Cardiac muscle cell (in vitro differentiated cells and primary cell): Measurements from ENCODE around the gene PPDPF. TPM values are rescaled to one million over a fixed set of nuclear protein-coding genes. Genes with fewer than 3 reads are reported as not detected.

Source experiments
- DNase-seq, 2 donors: peaks; one replicate each; pipeline versions ENCODE4 v3.0.0 to v3.0.0-alpha.2; 2010 to 2017; ENCODE audit warnings: low read depth in 1 of 2, low spot score in 1 of 2
- H3K27ac ChIP-seq: fragments of 200-600 bp; sonication (generic); 2 replicates; pipeline ENCODE4 v1.5.1; 2016
- H3K27me3 ChIP-seq: fragments of 200-600 bp; sonication (generic); 2 replicates; pipeline ENCODE4 v1.6.0; 2016; ENCODE audit warnings: control low read depth
- H3K36me3 ChIP-seq: fragments of 200-600 bp; sonication (generic); 2 replicates; pipeline ENCODE4 v1.5.1; 2016; ENCODE audit warnings: control low read depth
- H3K4me1 ChIP-seq: fragments of 200-600 bp; sonication (generic); 2 replicates; pipeline ENCODE4 v1.8.1; 2017; ENCODE audit warnings: low read depth, mild to moderate bottlenecking, mixed run types
- H3K4me3 ChIP-seq: fragments of 200-600 bp; sonication (generic); 2 replicates; pipeline ENCODE4 v1.5.1; 2016; ENCODE audit warnings: mild to moderate bottlenecking
- H3K9me3 ChIP-seq: fragments of 200-600 bp; sonication (generic); 2 replicates; pipeline ENCODE4 v1.5.1; 2017; ENCODE audit warnings: low read depth, mild to moderate bottlenecking, control low read depth
- polyA plus RNA-seq: library from polyadenylated mRNA; unstranded; fragments of >200 nt; fragmentation: Nextera tagmentation; extraction: Ambion mirVana; gene quantifications from 2 replicates; pipeline ENCODE4 v1.2.1, GENCODE V29; 2016
- total RNA-seq: library from RNA; depleted of rRNA; stranded (reverse); fragments of >200 nt; gene quantifications from 2 replicates; pipeline ENCODE4 v1.2.3, GENCODE V29; 2016
- TF ChIP-seq, protein P1 (sequence below): IDR thresholded peaks from 2 replicates; pipeline ENCODE4 v1.5.1; 2012; ENCODE audit warnings: low read depth, mild to moderate bottlenecking, low read length

Gene PPDPF
- total and polyA plus RNA-seq, 2 experiments from 2014 or later, result 265 to 368 TPM

DNA sequence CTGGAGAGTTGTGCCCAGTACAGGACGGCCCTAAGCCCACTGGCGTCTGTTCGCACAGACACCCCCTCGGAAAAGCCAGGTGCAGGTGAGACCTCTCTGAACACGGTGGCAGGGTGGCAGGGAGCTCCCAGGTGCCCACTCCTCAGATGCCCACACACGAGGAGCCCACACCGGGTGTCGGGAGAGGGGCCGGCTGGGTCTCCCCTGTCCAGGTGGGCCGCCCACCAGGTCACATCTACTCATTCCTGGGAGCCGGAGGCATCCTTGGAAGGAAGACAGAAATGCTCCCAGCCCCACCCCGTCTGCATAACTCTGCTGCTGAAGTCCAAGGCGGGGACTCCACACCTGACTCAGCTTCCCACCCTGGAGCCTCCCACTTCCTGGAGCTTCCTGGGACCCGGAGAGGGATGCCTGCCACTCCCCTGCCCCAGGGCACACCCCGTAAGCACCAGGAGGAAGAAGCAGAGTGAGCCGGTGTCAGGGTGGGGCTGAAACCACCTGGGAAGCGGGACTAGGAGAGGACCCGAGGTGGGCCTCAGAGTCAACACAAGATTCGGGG, 24.5 kb downstream of the PPDPF start:
- Histone ChIP-seq H3K9me3 (no peaks in the 10 kb centered on the region), H3K4me3 (no peak overlapping the region), H3K4me1 (no peaks in the 10 kb centered on the region), H3K36me3 (no peaks in the 10 kb centered on the region), H3K27me3 (no peaks in the 10 kb centered on the region), H3K27ac (no peak overlapping the region)
- no peak for DNase-seq
- TF ChIP-seq, protein P1, sequence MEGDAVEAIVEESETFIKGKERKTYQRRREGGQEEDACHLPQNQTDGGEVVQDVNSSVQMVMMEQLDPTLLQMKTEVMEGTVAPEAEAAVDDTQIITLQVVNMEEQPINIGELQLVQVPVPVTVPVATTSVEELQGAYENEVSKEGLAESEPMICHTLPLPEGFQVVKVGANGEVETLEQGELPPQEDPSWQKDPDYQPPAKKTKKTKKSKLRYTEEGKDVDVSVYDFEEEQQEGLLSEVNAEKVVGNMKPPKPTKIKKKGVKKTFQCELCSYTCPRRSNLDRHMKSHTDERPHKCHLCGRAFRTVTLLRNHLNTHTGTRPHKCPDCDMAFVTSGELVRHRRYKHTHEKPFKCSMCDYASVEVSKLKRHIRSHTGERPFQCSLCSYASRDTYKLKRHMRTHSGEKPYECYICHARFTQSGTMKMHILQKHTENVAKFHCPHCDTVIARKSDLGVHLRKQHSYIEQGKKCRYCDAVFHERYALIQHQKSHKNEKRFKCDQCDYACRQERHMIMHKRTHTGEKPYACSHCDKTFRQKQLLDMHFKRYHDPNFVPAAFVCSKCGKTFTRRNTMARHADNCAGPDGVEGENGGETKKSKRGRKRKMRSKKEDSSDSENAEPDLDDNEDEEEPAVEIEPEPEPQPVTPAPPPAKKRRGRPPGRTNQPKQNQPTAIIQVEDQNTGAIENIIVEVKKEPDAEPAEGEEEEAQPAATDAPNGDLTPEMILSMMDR, result no peak

DNA sequence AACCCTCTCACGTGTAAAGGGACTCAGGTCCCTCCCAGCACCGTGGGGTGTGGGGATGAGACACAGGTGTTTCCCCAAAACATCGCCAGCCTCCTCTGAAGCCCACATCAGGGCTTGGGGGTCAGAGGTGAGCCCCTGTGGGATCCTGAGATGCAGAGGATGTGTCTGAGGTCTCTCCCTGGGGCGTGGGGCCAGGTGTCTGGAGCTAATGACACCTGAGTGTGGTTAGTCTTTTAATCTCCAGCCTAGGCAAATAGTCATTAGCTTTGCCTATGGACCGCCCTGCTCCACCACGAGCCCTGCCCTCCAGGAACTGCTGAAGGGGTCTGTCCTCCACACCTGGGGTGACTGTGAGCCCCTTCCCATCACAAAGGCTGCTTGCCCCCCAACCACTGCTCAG, 25.2 kb downstream of the PPDPF start:
- no peak for DNase-seq
- H3K27ac ChIP-seq, result no peak overlapping the region
- H3K36me3 ChIP-seq, result no peaks in the 10 kb centered on the region
- H3K9me3 ChIP-seq, result no peaks in the 10 kb centered on the region
- H3K4me1 ChIP-seq, result no peaks in the 10 kb centered on the region
- TF ChIP-seq, protein P1, result no peak
- H3K27me3 ChIP-seq, result no peaks in the 10 kb centered on the region
- H3K4me3 ChIP-seq, result no peak overlapping the region

DNA sequence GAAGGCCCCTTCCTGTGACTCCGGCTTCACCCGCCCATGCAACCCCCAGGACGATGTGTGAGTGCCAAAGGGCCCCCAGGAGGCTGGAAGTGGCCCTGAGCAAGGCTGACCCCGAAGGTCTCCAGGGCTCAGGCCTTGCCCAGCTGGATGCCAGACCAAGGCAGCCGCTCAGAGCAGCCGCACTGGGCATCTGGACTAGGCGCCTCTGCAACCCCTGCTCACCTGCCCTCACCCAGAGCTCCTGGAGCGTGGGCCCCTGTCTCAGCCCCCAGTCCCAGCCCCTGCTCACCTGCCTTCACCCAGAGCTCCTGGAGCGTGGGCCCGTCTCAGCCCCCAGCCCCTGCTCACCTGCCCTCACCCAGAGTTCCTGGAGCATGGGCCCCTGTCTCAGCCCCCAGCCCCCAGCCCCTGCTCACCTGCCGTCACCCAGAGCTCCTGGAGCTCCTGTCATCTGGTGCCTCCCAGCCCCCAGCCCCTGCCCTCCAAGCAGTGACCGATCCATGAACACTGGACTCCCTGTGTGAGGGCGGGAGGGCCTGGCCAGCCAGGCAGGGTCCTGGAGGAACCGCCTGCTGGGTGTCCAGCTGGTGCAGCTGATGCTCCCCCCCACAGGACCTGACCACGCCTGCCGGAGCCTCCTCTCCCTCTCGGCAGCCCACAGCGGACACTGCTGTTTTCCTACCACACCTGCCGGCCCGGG, 25.8 kb downstream of the PPDPF start:
- H3K27ac ChIP-seq, result no peak overlapping the region
- no peaks in the 10 kb centered on the region for H3K4me1 ChIP-seq
- TF ChIP-seq, protein P1, result no peak
- no peak for DNase-seq
- no peaks in the 10 kb centered on the region for H3K36me3 ChIP-seq
- H3K4me3 ChIP-seq, result no peak overlapping the region
- no peaks in the 10 kb centered on the region for H3K9me3 ChIP-seq
- no peaks in the 10 kb centered on the region for H3K27me3 ChIP-seq

DNA sequence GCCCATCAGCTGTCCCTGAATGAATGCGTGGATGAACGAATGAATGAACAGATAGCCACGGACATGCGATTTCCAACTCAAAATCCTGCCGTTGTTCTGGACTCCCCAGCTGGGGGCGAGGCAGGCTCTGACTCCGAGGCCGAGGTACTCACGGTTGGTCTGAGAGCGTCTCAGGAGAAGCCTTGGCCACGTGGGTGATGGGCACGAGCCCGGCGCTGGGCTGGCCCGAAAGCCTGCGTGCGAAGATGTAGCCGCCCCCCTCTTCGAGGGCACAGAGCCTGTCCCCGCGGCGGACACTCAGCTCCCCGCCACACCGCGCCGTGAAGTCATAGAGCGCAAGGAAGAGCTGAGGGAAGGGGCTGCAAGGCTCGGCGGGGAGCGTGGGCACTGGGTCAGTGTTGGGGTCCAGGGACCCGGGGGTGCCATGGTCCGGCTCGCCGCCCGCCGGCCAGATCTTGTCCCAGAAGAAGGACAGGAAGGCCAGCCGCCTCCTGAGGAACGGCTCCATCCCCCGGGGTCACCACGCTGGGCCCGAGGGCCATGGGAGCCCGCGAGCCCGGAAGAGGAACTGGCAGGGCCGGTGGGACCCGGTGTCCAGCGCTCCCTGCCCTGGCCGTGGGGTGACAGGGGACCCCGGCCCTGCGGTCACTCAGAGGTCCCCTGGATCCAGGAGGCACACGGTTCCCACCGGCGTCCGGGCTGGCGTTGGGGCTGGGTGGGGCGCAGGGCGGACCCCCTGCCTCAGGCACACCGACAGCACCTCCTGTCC, 26.6 kb downstream of the PPDPF start:
- Histone ChIP-seq H3K27me3 (no peaks in the 10 kb centered on the region), H3K4me1 (no peaks in the 10 kb centered on the region), H3K36me3 (no peaks in the 10 kb centered on the region), H3K9me3 (no peaks in the 10 kb centered on the region), H3K4me3 (no peak overlapping the region), H3K27ac (no peak overlapping the region)
- no peak for DNase-seq
- TF ChIP-seq, protein P1, result no peak

DNA sequence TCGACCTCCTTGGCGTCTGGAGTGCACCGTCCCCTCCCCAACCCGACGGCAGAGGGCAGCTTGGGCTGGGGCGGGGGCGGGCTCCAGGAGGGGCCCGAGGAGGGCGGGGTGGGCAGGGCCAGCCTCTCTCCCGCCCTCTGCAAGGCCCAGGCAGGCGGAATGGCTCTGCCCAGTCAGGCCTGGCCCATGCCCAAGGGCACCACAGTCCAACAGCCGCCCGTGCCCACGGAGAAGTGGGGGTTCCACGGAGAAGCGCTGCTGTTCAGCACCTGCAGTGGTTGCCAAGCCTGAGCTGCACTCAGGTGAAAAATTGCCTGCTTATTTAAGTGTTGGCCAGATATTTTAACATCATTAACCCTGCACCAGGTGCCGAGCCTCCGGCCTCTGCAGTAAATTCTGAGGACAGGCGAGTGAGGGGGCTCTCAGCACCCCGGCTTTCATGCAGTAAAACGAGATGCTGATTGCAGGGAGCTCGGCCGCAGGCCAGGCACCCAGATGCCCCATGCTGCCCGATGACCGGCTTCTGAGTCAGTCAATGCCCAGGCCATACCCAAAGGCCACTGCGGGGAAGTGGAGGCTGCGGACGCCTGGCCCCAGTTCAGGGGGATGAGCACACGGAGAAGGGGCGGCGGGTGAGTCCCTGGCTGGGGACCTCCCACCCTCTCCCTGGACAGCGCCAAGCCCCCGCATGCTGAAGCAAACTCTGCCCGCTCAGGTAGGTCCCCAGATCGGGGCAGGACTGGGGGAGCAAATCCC, 27.3 kb downstream of the PPDPF start, which contains the start of gene SRMS:
Gene SRMS (minus strand): TSS at position 25 of the 756 bp plus-strand sequence. CDS start 286 bp downstream, outside the sequence.
- H3K27ac ChIP-seq, result no peak within 1 kb of the TSS
- H3K36me3 ChIP-seq, result no peaks in the 10 kb centered on the region
- H3K27me3 ChIP-seq, result no peaks in the 10 kb centered on the region
- no peaks in the 10 kb centered on the region for H3K4me1 ChIP-seq
- no peaks in the 10 kb centered on the region for H3K9me3 ChIP-seq
- no peak within 1 kb of the TSS for H3K4me3 ChIP-seq
- TF ChIP-seq, protein P1, result no peak
- no peak for DNase-seq
